LNCAP (cell line): ENCODE results near the gene ZP1.

Experiments used
- TF ChIP-seq, protein P1 (sequence below): fragments of 450-650 bp; IDR thresholded peaks from 2 replicates; pipeline ENCODE4 v1.5.1; 2017; ENCODE audit warnings: mild to moderate bottlenecking

Gene ZP1

GRCh38 chr11:60874421-60875365 lies 7.4 kb downstream of the ZP1 start:
- TF ChIP-seq, protein P1, sequence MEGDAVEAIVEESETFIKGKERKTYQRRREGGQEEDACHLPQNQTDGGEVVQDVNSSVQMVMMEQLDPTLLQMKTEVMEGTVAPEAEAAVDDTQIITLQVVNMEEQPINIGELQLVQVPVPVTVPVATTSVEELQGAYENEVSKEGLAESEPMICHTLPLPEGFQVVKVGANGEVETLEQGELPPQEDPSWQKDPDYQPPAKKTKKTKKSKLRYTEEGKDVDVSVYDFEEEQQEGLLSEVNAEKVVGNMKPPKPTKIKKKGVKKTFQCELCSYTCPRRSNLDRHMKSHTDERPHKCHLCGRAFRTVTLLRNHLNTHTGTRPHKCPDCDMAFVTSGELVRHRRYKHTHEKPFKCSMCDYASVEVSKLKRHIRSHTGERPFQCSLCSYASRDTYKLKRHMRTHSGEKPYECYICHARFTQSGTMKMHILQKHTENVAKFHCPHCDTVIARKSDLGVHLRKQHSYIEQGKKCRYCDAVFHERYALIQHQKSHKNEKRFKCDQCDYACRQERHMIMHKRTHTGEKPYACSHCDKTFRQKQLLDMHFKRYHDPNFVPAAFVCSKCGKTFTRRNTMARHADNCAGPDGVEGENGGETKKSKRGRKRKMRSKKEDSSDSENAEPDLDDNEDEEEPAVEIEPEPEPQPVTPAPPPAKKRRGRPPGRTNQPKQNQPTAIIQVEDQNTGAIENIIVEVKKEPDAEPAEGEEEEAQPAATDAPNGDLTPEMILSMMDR, result no peak

DNA sequence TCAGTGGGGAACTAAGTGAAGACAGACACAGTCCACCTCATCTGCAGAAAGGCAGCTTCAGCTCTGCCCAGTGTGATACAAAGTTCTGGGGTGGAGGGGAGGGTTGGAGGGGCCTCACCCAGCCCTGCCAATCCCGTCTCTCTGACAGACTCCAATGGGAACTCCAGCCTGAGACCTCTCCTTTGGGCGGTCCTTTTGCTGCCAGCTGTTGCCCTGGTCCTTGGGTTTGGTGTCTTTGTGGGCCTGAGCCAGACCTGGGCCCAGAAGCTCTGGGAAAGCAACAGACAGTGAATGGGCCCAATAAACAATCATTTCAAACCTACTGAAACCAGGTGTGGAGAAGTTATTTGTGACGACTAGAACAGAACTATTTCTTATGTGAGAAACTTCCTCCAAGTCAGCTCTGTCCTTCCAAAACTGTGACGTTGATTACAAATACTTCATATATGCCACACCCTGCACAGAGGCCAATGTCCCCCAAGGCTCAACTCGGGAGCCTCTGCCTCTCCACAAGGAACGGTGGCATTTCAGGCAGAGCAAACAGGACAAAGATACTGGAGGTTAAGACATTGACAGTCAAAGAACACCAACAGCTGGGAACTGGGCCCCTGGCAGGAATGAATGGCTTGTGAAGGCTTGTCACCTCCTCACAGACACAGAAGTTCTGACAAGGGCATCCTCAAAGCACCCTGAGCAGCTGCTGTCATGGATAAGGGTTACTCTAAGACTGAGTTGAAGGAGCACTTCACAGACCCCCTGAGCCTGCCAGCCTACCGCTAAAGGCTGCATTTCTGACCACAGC lies 8.2 kb downstream of the ZP1 start:
- TF ChIP-seq, protein P1, result no peak

GRCh38 chr11:60876168-60876485 lies 8.8 kb downstream of the ZP1 start:
- TF ChIP-seq, protein P1, result no peak

- TF ChIP-seq, protein P1, result no peak
These were observed 11.1 kb downstream of the ZP1 start for GRCh38 chr11:60878245-60879101.

DNA sequence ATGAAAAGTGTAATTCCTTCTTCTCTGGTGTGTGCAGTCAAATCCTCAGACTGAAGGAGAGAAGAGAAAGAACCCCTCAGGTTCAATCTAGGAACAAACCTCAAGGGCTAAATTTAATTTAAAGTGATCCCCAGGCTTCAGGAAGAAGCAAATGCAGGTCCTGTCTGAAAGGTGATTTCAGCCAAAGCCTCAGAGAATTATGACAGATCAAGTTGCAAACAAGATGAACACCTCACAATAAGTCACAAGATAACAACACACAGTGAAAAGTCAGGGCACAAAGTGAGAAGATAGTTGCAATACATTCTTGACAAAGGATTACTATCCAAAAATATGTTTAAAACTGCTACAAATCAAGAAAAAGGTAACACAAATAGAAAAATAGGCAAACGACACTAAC lies 11.8 kb downstream of the ZP1 start:
- TF ChIP-seq, protein P1, result no peak

DNA sequence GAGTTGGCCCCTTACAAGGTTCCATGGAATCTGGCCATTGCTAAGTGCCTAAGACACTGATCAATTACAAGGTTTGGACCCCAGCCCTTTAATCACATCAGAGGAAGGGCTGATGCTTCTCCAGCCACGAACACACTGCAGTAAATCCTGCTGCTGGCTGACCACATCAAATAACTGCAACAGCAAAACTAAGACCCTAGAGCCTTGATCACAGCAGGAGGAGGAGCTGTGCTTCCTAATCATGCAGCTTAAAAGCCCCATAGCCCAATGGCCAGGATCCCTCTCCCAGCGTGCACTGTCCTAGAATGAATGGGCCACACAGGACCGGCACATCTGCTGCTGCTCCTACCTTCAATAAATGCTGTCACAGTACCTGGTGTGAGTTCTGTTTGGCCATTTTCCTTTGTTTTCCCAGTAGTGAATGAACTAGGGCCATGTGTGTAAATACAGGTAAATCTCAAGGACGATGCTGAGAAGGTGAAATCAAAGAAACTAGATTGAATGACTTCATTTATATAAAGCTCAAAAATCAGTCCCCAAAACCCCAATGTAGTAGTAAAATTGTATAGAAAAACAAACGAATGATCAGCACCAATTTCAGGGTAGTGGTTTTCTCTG lies 12.7 kb downstream of the ZP1 start:
- TF ChIP-seq, protein P1, result no peak
